Progenitor cell of endocrine pancreas (in vitro differentiated cells): ENCODE measurements around the gene SLC6A2. TPM values are rescaled to one million over a fixed set of nuclear protein-coding genes. Genes with fewer than 3 reads are reported as not detected.

Source experiments
- DNase-seq: peaks from one replicate; pipeline ENCODE4 v3.0.0; 2021; ENCODE audit warnings: low spot score; ENCODE audit not compliant: unreplicated experiment
- H3K27ac Mint-ChIP-seq: 2 replicates; pipeline ENCODE4 v1.8.0; 2021; ENCODE audit warnings: mild to moderate bottlenecking, moderate library complexity, mixed read lengths
- H3K27me3 Mint-ChIP-seq: 2 replicates; pipeline ENCODE4 v1.8.0; 2021; ENCODE audit warnings: mixed read lengths
- H3K36me3 Mint-ChIP-seq: 2 replicates; pipeline ENCODE4 v1.8.0; 2022; ENCODE audit warnings: mixed read lengths; ENCODE audit not compliant: insufficient read depth
- H3K4me1 Mint-ChIP-seq: 2 replicates; pipeline ENCODE4 v1.8.0; 2021; ENCODE audit warnings: low read depth, mixed read lengths
- H3K4me3 Mint-ChIP-seq: 2 replicates; pipeline ENCODE4 v1.8.0; 2021; ENCODE audit warnings: low read depth, mild to moderate bottlenecking, moderate library complexity, mixed read lengths
- H3K9me3 Mint-ChIP-seq: 2 replicates; pipeline ENCODE4 v1.8.0; 2021; ENCODE audit warnings: low read depth, mixed read lengths
- CTCF ChIP-seq: fragments of 200-600 bp; sonication (generic); IDR thresholded peaks from one replicate; pipeline ENCODE4 v1.5.0; 2021; ENCODE audit warnings: antibody characterized with exemption, mild to moderate bottlenecking; ENCODE audit not compliant: unreplicated experiment
- total RNA-seq: library from RNA; stranded (reverse); gene quantifications from 2 replicates; pipeline ENCODE4 v1.2.1, GENCODE V29; 2021

The SLC6A2 gene
- total RNA-seq, 1 donor from 2014 or later, result not detected

DNA sequence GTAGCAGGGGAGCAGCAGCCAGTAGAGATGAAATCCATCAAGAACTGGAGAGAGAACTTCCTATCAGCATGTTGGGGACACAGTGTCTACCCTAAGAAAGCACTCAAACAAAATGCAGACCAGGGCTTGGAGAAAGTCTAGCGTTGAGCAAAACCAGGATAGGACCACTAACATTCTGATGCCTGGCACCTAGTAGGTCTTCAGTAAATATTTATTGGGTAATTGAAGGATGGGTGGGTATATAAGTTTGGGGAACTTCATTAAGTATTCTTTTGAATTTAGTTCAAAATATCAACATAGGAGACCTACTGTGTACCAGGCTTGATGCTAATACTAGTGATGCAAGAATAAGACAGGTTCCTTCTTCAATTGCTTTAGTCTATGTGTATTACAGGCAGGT is 30.9 kb downstream of the SLC6A2 start:
- H3K4me3 Mint-ChIP-seq, result no peak overlapping the region
- no peaks in the 10 kb centered on the region for H3K4me1 Mint-ChIP-seq
- H3K27me3 Mint-ChIP-seq, result peaks cover 30% of the 10 kb centered on the region

DNA sequence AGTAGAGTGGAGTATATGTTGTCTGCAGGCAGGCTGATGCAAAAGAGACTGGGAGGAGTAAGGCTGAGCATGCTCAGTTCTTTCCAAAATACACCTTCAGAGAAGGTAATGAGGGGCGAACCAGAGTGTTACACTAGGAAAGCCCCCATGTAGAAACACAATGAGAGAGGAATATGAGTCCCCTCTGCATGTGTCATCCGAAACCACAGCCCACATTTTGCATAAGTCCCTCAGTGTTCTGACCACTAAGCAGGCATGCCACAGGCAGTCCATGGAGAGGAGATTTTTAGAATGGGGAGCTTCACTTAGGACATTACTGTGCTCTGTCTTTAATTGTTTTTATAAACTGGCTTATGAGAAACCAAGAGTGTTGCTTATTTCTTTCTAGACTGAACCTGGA is 32.0 kb downstream of the SLC6A2 start:
- H3K27ac Mint-ChIP-seq, result no peak overlapping the region
- no peak for TF ChIP-seq CTCF
- no peaks in the 10 kb centered on the region for H3K36me3 Mint-ChIP-seq
- no peaks in the 10 kb centered on the region for H3K4me1 Mint-ChIP-seq
- no peak overlapping the region for H3K4me3 Mint-ChIP-seq
- no peaks in the 10 kb centered on the region for H3K9me3 Mint-ChIP-seq
- H3K27me3 Mint-ChIP-seq, result peaks cover 28% of the 10 kb centered on the region
- DNase-seq, result no peak

More for the DNA sequence above, 30.9 kb downstream of the SLC6A2 start:
- TF ChIP-seq CTCF, result no peak
- Mint-ChIP-seq H3K9me3 (no peaks in the 10 kb centered on the region), H3K27ac (no peak overlapping the region), H3K36me3 (no peaks in the 10 kb centered on the region)
- no peak for DNase-seq

DNA sequence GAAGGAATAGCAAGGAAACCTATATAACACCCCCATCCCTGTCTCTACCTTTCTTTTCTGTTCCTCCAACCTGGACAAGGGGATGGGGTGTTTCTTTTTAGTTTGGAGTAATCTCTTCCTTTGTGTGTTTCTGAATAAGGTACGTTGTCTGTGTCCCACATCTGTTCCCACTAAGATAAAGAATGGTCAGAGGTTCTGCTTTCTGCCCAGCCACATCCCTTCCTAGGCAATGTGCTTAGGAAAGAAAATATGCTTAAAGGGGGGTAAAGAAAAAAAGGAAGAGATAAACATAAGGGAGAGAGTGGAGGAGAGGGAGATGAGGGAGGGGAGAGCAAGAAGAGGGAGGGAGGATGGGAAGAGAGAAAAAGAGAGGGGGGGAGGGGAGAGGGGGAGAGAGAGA is 35.1 kb downstream of the SLC6A2 start:
- no peaks in the 10 kb centered on the region for H3K9me3 Mint-ChIP-seq
- H3K4me1 Mint-ChIP-seq, result no peaks in the 10 kb centered on the region
- peaks cover 33% of the 10 kb centered on the region for H3K27me3 Mint-ChIP-seq
- no peak for DNase-seq
- H3K4me3 Mint-ChIP-seq, result no peak overlapping the region
- no peaks in the 10 kb centered on the region for H3K36me3 Mint-ChIP-seq
- TF ChIP-seq CTCF, result no peak
- no peak overlapping the region for H3K27ac Mint-ChIP-seq

GRCh38 chr16:55691771-55692170 is 36.0 kb downstream of the SLC6A2 start:
- TF ChIP-seq CTCF, result no peak
- no peak for DNase-seq
- Mint-ChIP-seq H3K4me1 (no peaks in the 10 kb centered on the region), H3K27me3 (peaks cover 33% of the 10 kb centered on the region), H3K4me3 (no peak overlapping the region), H3K27ac (no peak overlapping the region), H3K9me3 (no peaks in the 10 kb centered on the region), H3K36me3 (no peaks in the 10 kb centered on the region)

- Mint-ChIP-seq H3K4me1 (no peaks in the 10 kb centered on the region), H3K27me3 (peaks cover 17% of the 10 kb centered on the region), H3K4me3 (no peak overlapping the region), H3K9me3 (no peaks in the 10 kb centered on the region), H3K27ac (no peak overlapping the region), H3K36me3 (no peaks in the 10 kb centered on the region)
- TF ChIP-seq CTCF, result no peak
- no peak for DNase-seq
Measured at GRCh38 chr16:55695595-55695994, 39.8 kb downstream of the SLC6A2 start.
